ENCODE results near the gene HDAC4. TPM values are rescaled to one million over a fixed set of nuclear protein-coding genes. Genes with fewer than 3 reads are reported as not detected.

HDAC4 gene
- total RNA-seq, 4 donors from 2014 or later: 68.0 to 123 (median 86.5) TPM

GRCh38 chr2:239163688-239164334 lies 237.0 kb downstream of the HDAC4 start:
- H3K9me3 ChIP-seq: no peaks in the 10 kb centered on the region
- TF ChIP-seq EP300 (IDR thresholded peaks at IDR 0.05) (no peak), CTCF (IDR thresholded peaks at IDR 0.05) (no peak), POLR2A (IDR thresholded peaks at IDR 0.05) (no peak)
- no peak for DNase-seq (ENCODE audit: low spot score in 2 of 2)
- WGBS, 2 donors: 79 to 85% methylated on average over 20 of the region's 20 CpGs
- peaks cover 0 to 53% (median 0%) of the 10 kb centered on the region in 3 donors for H3K36me3 ChIP-seq
- H3K4me3 ChIP-seq: no peak overlapping the region
- H3K27me3 ChIP-seq: no peaks in the 10 kb centered on the region
- no peak overlapping the region for H3K27ac ChIP-seq
- H3K4me1 ChIP-seq: no peaks in the 10 kb centered on the region

- H3K4me1 ChIP-seq: peaks cover 0 to 4% (median 0%) of the 10 kb centered on the region in 4 donors
- no peaks in the 10 kb centered on the region for H3K9me3 ChIP-seq
- no peak overlapping the region for H3K27ac ChIP-seq
- DNase-seq (ENCODE audit: low spot score in 2 of 2): peak in 1 of 2 donors; percentile 3
- no peak for TF ChIP-seq CTCF (IDR thresholded peaks at IDR 0.05)
- TF ChIP-seq EP300 (IDR thresholded peaks at IDR 0.05): no peak
- TF ChIP-seq POLR2A (IDR thresholded peaks at IDR 0.05): no peak
- 90 to 92% methylated on average over 26 to 28 of the region's 28 CpGs for WGBS, 2 donors
- peaks cover 0 to 51% (median 0%) of the 10 kb centered on the region in 3 donors for H3K36me3 ChIP-seq
- no peaks in the 10 kb centered on the region for H3K27me3 ChIP-seq
- H3K4me3 ChIP-seq: no peak overlapping the region
Measured at GRCh38 chr2:239162976-239163687, 237.7 kb downstream of the HDAC4 start.

GRCh38 chr2:239162141-239162821 lies 238.5 kb downstream of the HDAC4 start:
- no peak overlapping the region for H3K27ac ChIP-seq

GRCh38 chr2:239161711-239162140 lies 239.1 kb downstream of the HDAC4 start:
- H3K27ac ChIP-seq: no peak overlapping the region
- peaks cover 0 to 18% (median 0%) of the 10 kb centered on the region in 4 donors for H3K4me1 ChIP-seq
- no peaks in the 10 kb centered on the region for H3K9me3 ChIP-seq
- peak in 1 of 2 donors; percentile 5 for DNase-seq (ENCODE audit: low spot score in 2 of 2)
- peaks cover 0 to 40% (median 0%) of the 10 kb centered on the region in 3 donors for H3K36me3 ChIP-seq
- H3K4me3 ChIP-seq: no peak overlapping the region
- no peaks in the 10 kb centered on the region for H3K27me3 ChIP-seq
- no peak for TF ChIP-seq POLR2A (IDR thresholded peaks at IDR 0.05)
- 86 to 87% methylated on average over 14 of the region's 14 CpGs for WGBS, 2 donors

More at GRCh38 chr2:239162141-239162821, 238.5 kb downstream of the HDAC4 start:
- H3K27me3 ChIP-seq: no peaks in the 10 kb centered on the region
- H3K9me3 ChIP-seq: no peaks in the 10 kb centered on the region
- no peak for TF ChIP-seq EP300 (IDR thresholded peaks at IDR 0.05)
- peak in 1 of 2 donors; percentile 6 for DNase-seq (ENCODE audit: low spot score in 2 of 2)
- H3K4me1 ChIP-seq: peaks cover 0 to 13% (median 0%) of the 10 kb centered on the region in 4 donors
- WGBS, 2 donors: 92 to 95% methylated on average over 21 to 23 of the region's 23 CpGs
- no peak overlapping the region for H3K4me3 ChIP-seq
- peaks cover 0 to 45% (median 0%) of the 10 kb centered on the region in 3 donors for H3K36me3 ChIP-seq

- no peak for DNase-seq (ENCODE audit: low spot score in 2 of 2)
- WGBS, 2 donors: 94 to 95% methylated on average over 31 to 32 of the region's 32 CpGs
- H3K36me3 ChIP-seq: peaks cover 0 to 51% (median 0%) of the 10 kb centered on the region in 3 donors
Measured at GRCh38 chr2:239160226-239161143, 240.3 kb downstream of the HDAC4 start.

More at GRCh38 chr2:239160226-239161143, 240.3 kb downstream of the HDAC4 start:
- Histone ChIP-seq H3K9me3 (no peaks in the 10 kb centered on the region), H3K27ac (no peak overlapping the region), H3K27me3 (no peaks in the 10 kb centered on the region), H3K4me3 (no peak overlapping the region), H3K4me1 (peaks cover 0 to 31% (median 0%) of the 10 kb centered on the region in 4 donors)
- TF ChIP-seq POLR2A (IDR thresholded peaks at IDR 0.05) (no peak), EP300 (IDR thresholded peaks at IDR 0.05) (no peak), CTCF (IDR thresholded peaks at IDR 0.05) (no peak)

Measured in tibial nerve (tissue), 4 donors.